ENCODE data around the gene FSD2. TPM values are rescaled to one million over a fixed set of nuclear protein-coding genes. Genes with fewer than 3 reads are reported as not detected.

FSD2 gene
- total and polyA plus RNA-seq, 9 of the 15 experiments (the other 6 are each of a cell fraction or from before 2014, with no cell fraction given): 0.01 to 0.06 TPM; not detected in 7

DNA sequence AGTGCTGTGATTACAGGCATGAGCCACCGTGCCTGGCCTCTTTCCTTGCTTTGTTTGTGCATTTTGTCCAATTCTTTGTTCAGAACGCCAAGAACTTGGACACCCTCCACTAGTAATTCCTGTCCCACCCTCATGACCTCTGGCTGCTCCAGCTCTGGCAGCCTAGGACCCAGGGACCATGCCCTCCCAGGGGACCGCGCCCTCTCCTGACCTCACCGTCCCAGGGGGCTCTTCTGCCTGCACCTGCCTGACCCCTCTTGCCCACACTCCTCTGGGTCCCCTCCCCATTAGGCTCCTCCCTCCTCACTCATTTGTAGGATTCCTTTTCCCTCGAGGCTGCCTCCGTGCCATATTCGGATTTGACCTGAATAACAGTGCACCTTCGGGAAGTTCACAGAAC lies 41.1 kb downstream of the FSD2 start (continued):
- TF ChIP-seq, protein P1, sequence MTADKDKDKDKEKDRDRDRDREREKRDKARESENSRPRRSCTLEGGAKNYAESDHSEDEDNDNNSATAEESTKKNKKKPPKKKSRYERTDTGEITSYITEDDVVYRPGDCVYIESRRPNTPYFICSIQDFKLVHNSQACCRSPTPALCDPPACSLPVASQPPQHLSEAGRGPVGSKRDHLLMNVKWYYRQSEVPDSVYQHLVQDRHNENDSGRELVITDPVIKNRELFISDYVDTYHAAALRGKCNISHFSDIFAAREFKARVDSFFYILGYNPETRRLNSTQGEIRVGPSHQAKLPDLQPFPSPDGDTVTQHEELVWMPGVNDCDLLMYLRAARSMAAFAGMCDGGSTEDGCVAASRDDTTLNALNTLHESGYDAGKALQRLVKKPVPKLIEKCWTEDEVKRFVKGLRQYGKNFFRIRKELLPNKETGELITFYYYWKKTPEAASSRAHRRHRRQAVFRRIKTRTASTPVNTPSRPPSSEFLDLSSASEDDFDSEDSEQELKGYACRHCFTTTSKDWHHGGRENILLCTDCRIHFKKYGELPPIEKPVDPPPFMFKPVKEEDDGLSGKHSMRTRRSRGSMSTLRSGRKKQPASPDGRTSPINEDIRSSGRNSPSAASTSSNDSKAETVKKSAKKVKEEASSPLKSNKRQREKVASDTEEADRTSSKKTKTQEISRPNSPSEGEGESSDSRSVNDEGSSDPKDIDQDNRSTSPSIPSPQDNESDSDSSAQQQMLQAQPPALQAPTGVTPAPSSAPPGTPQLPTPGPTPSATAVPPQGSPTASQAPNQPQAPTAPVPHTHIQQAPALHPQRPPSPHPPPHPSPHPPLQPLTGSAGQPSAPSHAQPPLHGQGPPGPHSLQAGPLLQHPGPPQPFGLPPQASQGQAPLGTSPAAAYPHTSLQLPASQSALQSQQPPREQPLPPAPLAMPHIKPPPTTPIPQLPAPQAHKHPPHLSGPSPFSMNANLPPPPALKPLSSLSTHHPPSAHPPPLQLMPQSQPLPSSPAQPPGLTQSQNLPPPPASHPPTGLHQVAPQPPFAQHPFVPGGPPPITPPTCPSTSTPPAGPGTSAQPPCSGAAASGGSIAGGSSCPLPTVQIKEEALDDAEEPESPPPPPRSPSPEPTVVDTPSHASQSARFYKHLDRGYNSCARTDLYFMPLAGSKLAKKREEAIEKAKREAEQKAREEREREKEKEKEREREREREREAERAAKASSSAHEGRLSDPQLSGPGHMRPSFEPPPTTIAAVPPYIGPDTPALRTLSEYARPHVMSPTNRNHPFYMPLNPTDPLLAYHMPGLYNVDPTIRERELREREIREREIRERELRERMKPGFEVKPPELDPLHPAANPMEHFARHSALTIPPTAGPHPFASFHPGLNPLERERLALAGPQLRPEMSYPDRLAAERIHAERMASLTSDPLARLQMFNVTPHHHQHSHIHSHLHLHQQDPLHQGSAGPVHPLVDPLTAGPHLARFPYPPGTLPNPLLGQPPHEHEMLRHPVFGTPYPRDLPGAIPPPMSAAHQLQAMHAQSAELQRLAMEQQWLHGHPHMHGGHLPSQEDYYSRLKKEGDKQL (CRISPR knock-in tag; IDR thresholded peaks at IDR 0.05; ENCODE audit: borderline replicate concordance): no peak

DNA sequence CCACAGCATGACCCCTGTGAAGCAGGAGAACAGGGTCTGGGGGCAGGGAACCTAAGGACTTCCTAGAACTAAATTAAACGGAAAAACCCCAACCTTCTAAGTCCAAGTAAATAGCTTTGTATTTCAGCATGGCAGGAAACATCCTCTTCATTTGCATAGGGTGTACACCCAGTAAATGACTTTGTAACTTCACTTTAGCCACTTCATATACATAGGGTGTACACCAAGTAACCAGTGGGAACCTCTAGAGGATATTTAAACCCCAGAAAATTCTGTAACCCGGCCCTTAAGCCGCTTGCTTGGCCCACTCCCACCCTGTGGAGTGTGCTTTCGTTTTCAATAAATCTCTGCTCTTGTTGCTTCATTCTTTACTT lies 41.8 kb downstream of the FSD2 start:
- no peak overlapping the region for H3K9ac ChIP-seq (ENCODE audit: insufficient read depth in 1 of 2, low read depth in 2 of 2, low read length in 2 of 2)
- POLR2A ChIA-PET: interaction anchor here (6.5 kb wide), 1 partner anchor 13 kb away, joined by 37 read pairs; no protein-coding TSS in a partner anchor
- intact Hi-C loops (cut with micrococcal nuclease): no loop called here
- no peak for TF ChIP-seq SMARCA5 (IDR thresholded peaks at IDR 0.05)
- no peak for TF ChIP-seq LCOR (CRISPR knock-in tag; IDR thresholded peaks at IDR 0.05)
- TF ChIP-seq HMG20B (CRISPR knock-in tag; IDR thresholded peaks at IDR 0.05): no peak
- TF ChIP-seq, protein P2, sequence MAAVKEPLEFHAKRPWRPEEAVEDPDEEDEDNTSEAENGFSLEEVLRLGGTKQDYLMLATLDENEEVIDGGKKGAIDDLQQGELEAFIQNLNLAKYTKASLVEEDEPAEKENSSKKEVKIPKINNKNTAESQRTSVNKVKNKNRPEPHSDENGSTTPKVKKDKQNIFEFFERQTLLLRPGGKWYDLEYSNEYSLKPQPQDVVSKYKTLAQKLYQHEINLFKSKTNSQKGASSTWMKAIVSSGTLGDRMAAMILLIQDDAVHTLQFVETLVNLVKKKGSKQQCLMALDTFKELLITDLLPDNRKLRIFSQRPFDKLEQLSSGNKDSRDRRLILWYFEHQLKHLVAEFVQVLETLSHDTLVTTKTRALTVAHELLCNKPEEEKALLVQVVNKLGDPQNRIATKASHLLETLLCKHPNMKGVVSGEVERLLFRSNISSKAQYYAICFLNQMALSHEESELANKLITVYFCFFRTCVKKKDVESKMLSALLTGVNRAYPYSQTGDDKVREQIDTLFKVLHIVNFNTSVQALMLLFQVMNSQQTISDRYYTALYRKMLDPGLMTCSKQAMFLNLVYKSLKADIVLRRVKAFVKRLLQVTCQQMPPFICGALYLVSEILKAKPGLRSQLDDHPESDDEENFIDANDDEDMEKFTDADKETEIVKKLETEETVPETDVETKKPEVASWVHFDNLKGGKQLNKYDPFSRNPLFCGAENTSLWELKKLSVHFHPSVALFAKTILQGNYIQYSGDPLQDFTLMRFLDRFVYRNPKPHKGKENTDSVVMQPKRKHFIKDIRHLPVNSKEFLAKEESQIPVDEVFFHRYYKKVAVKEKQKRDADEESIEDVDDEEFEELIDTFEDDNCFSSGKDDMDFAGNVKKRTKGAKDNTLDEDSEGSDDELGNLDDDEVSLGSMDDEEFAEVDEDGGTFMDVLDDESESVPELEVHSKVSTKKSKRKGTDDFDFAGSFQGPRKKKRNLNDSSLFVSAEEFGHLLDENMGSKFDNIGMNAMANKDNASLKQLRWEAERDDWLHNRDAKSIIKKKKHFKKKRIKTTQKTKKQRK (IDR thresholded peaks at IDR 0.05; ENCODE audit: borderline replicate concordance, low read depth, low read length): no peak
- no peak for TF ChIP-seq ZNF551 (CRISPR knock-in tag; IDR thresholded peaks at IDR 0.05)
- TF ChIP-seq ZNF146 (CRISPR knock-in tag; IDR thresholded peaks at IDR 0.05; ENCODE audit: unreplicated experiment): no peak
- TF ChIP-seq RBM39 (optimal IDR thresholded peaks at IDR 0.05; ENCODE audit: low read depth, low read length): no peak
- no peak for TF ChIP-seq ZKSCAN1 (IDR thresholded peaks at IDR 0.05; ENCODE audit: low read depth, low read length)
- TF ChIP-seq ZC3H4 (CRISPR knock-in tag; IDR thresholded peaks at IDR 0.05; ENCODE audit: borderline replicate concordance): no peak
- no peak for TF ChIP-seq SMAD2 (IDR thresholded peaks at IDR 0.05; ENCODE audit: low read depth, low read length)
- TF ChIP-seq POLR3G (IDR thresholded peaks at IDR 0.05; ENCODE audit: extremely low read depth, insufficient read length, insufficient replicate concordance): no peak
- TF ChIP-seq ZNF316 (IDR thresholded peaks at IDR 0.05): no peak
- TF ChIP-seq MAFG (tag; conservative IDR thresholded peaks at IDR 0.05): no peak

More for the DNA sequence above, 41.8 kb downstream of the FSD2 start:
- no TSS peak for BruUV-seq (replicated peaks)
- no peak overlapping the region for H3K27ac ChIP-seq (ENCODE audit: extremely low read depth, low read depth, low read length)
- no peak for ATAC-seq
- peaks cover 10% of the 10 kb centered on the region; the same call in 2 of the 3 replicates for H3K36me3 ChIP-seq (ENCODE audit: control insufficient read depth, insufficient read depth, low read length)
- no peaks in the 10 kb centered on the region for H4K20me1 ChIP-seq (replicated peaks; ENCODE audit: control insufficient read depth, insufficient read depth, low read length)
- no peak overlapping the region for H3K4me3 ChIP-seq
- H2AFZ ChIP-seq (ENCODE audit: low read depth, low read length): no peak overlapping the region
- no peaks in the 10 kb centered on the region for H3K79me2 ChIP-seq (ENCODE audit: control insufficient read depth, insufficient read depth, low read length)
- in situ Hi-C loops (cut with MboI): no loop called here
- DNase-seq (ENCODE audit: extremely low read depth in 1 of 4, low spot score in 3 of 4): no peak
- H3K9me3 ChIP-seq (replicated peaks; ENCODE audit: control insufficient read depth, insufficient read depth, low read depth, low read length): no peaks in the 10 kb centered on the region
- H3K9me1 ChIP-seq (ENCODE audit: control insufficient read depth, insufficient read depth, low read length): no peaks in the 10 kb centered on the region
- no peaks in the 10 kb centered on the region for H3K27me3 ChIP-seq (ENCODE audit: control insufficient read depth in 2 of 2, insufficient read depth in 2 of 2, low read length in 2 of 2)
- no peak for FAIRE-seq
- H3K4me1 ChIP-seq (replicated peaks in 1 of 2; ENCODE audit: control insufficient read depth in 2 of 2, insufficient read depth in 2 of 2, low read length in 2 of 2): peaks cover 0 to 3% of the 10 kb centered on the region in 2 experiments; a peak in 1 of 5 replicates
- no peak overlapping the region for H3K4me2 ChIP-seq (ENCODE audit: insufficient read depth, low read length)
- WGBS (ENCODE audit: insufficient coverage, low coverage, missing lambda C conversion rate): 50% methylated on average over 4 of the region's 4 CpGs
- CTCF ChIA-PET (ENCODE audit: low intra/inter-chr PET ratio): no interaction called here
